ENCODE measurements around the gene TPCN2.
A peak's percentile ranks its signal among the peaks of the same experiment; 100 is the strongest.
"Not testable (repeated sequence)": the region's sequence is repeated elsewhere in the genome, so short reads cannot be mapped to it uniquely, and the experiment has no call there.

The TPCN2 gene

GRCh38 chr11:69076977-69077376 is 28.2 kb downstream of the TPCN2 start:
- DNase-seq: not testable (repeated sequence)

GRCh38 chr11:69078508-69078907 is 29.8 kb downstream of the TPCN2 start:
- DNase-seq: no peak

GRCh38 chr11:69078930-69079605 is 30.3 kb downstream of the TPCN2 start:
- no peak for DNase-seq

- no peak for DNase-seq
Observed at GRCh38 chr11:69079661-69080256, 31.0 kb downstream of the TPCN2 start.

- no peak for DNase-seq
Observed at GRCh38 chr11:69080257-69080995, 31.7 kb downstream of the TPCN2 start.

GRCh38 chr11:69081180-69081579 is 32.4 kb downstream of the TPCN2 start:
- no peak for DNase-seq

- no peak for DNase-seq
Observed at GRCh38 chr11:69083531-69084247, 35.0 kb downstream of the TPCN2 start.

GRCh38 chr11:69084371-69084770 is 35.6 kb downstream of the TPCN2 start:
- no peak for DNase-seq

- no peak for DNase-seq
Observed at GRCh38 chr11:69085490-69086095, 36.9 kb downstream of the TPCN2 start.

GRCh38 chr11:69086152-69087132 is 37.7 kb downstream of the TPCN2 start:
- DNase-seq: no peak

- no peak for DNase-seq
Observed at GRCh38 chr11:69087133-69087524, 38.4 kb downstream of the TPCN2 start.

- DNase-seq: no peak
Observed at GRCh38 chr11:69087811-69088210, 39.1 kb downstream of the TPCN2 start.

- peak; percentile 44 for DNase-seq
Observed at GRCh38 chr11:69088676-69089146, 40.0 kb downstream of the TPCN2 start.

GRCh38 chr11:69089258-69089657 is 40.5 kb downstream of the TPCN2 start:
- DNase-seq: no peak

- no peak for DNase-seq
Observed at GRCh38 chr11:69091638-69092165, 43.0 kb downstream of the TPCN2 start.

GRCh38 chr11:69092263-69092662 is 43.5 kb downstream of the TPCN2 start:
- DNase-seq: no peak

GRCh38 chr11:69093106-69093505 is 44.4 kb downstream of the TPCN2 start:
- no peak for DNase-seq

GRCh38 chr11:69094111-69094914 is 45.6 kb downstream of the TPCN2 start:
- DNase-seq: no peak

- DNase-seq: no peak
Observed at GRCh38 chr11:69094915-69095290, 46.2 kb downstream of the TPCN2 start.

- no peak for DNase-seq
Observed at GRCh38 chr11:69095300-69095699, 46.6 kb downstream of the TPCN2 start.

- no peak for DNase-seq
Observed at GRCh38 chr11:69096473-69096872, 47.7 kb downstream of the TPCN2 start.
